ENCODE results near the gene SIAH2. TPM values are rescaled to one million over a fixed set of nuclear protein-coding genes. Genes with fewer than 3 reads are reported as not detected.

Gene SIAH2
- total RNA-seq, 1 experiment from 2014 or later, result 17.1 TPM

GRCh38 chr3:150733936-150734794 is 28.8 kb downstream of the SIAH2 start:
- Mint-ChIP-seq H3K36me3 (no peaks in the 10 kb centered on the region), H3K4me3 (no peak overlapping the region), H3K27ac (no peak overlapping the region), H3K4me1 (peaks cover 25% of the 10 kb centered on the region), H3K27me3 (ENCODE audit: low read depth) (no peaks in the 10 kb centered on the region), H3K9me3 (no peaks in the 10 kb centered on the region)
- DNase-seq (ENCODE audit: low spot score), result no peak
- CTCF ChIA-PET, result interaction anchor here (1.0 kb wide), 1 partner anchor 45 kb away, joined by 5 read pairs; no protein-coding TSS in a partner anchor
- POLR2A ChIA-PET, result no interaction called here
- ATAC-seq, result no peak
- TF ChIP-seq AR (CRISPR knock-in tag; IDR thresholded peaks at IDR 0.05) (no peak), ZNF281 (CRISPR knock-in tag; IDR thresholded peaks at IDR 0.05) (no peak)

GRCh38 chr3:150733373-150733935 is 29.5 kb downstream of the SIAH2 start:
- no peak for DNase-seq (ENCODE audit: low spot score)
- CTCF ChIA-PET, result no interaction called here

GRCh38 chr3:150729682-150730360 is 33.1 kb downstream of the SIAH2 start:
- Mint-ChIP-seq H3K27me3 (ENCODE audit: low read depth) (no peaks in the 10 kb centered on the region), H3K36me3 (no peaks in the 10 kb centered on the region)

More at GRCh38 chr3:150733373-150733935, 29.5 kb downstream of the SIAH2 start:
- Mint-ChIP-seq H3K27me3 (ENCODE audit: low read depth) (no peaks in the 10 kb centered on the region), H3K36me3 (no peaks in the 10 kb centered on the region), H3K9me3 (no peaks in the 10 kb centered on the region), H3K4me3 (no peak overlapping the region), H3K4me1 (peaks cover 24% of the 10 kb centered on the region), H3K27ac (no peak overlapping the region)
- peak; percentile 60 for ATAC-seq
- TF ChIP-seq TP53 (CRISPR knock-in tag; IDR thresholded peaks at IDR 0.05) (no peak), E2F1 (CRISPR knock-in tag; IDR thresholded peaks at IDR 0.05) (no peak), ZNF423 (CRISPR knock-in tag; IDR thresholded peaks at IDR 0.05) (peak; percentile 79), USF1 (CRISPR knock-in tag; IDR thresholded peaks at IDR 0.05) (no peak)
- POLR2A ChIA-PET, result no interaction called here

More at GRCh38 chr3:150729682-150730360, 33.1 kb downstream of the SIAH2 start:
- ATAC-seq (no peak), DNase-seq (ENCODE audit: low spot score) (no peak)
- CTCF ChIA-PET, result interaction anchor here (2.2 kb wide), 1 partner anchor 50 kb away, joined by 6 read pairs; no protein-coding TSS in a partner anchor
- POLR2A ChIA-PET, result no interaction called here
- H3K4me3 Mint-ChIP-seq, result no peak overlapping the region
- no peaks in the 10 kb centered on the region for H3K9me3 Mint-ChIP-seq
- H3K27ac Mint-ChIP-seq, result no peak overlapping the region
- TF ChIP-seq E2F5 (CRISPR knock-in tag; IDR thresholded peaks at IDR 0.05), result no peak
- TF ChIP-seq IRF1 (CRISPR knock-in tag; IDR thresholded peaks at IDR 0.05), result no peak
- TF ChIP-seq JAZF1 (CRISPR knock-in tag; IDR thresholded peaks at IDR 0.05), result no peak
- no peak for TF ChIP-seq ZNF396 (CRISPR knock-in tag; IDR thresholded peaks at IDR 0.05; ENCODE audit: borderline replicate concordance)
- TF ChIP-seq NFYB (CRISPR knock-in tag; conservative IDR thresholded peaks at IDR 0.05; ENCODE audit: low read depth), result no peak
- H3K4me1 Mint-ChIP-seq, result peaks cover 10% of the 10 kb centered on the region

Measured in WTC11 (cell line).